ENCODE measurements around the gene NHSL2.

- TF ChIP-seq CTCF (IDR thresholded peaks at IDR 0.05) (no peak), POLR2A (IDR thresholded peaks at IDR 0.05) (no peak)
Observed at GRCh38 chrX:72145181-72145580, 234.5 kb downstream of the NHSL2 start.

Data from body of pancreas (tissue), 4 donors.